ENCODE data around the gene NYAP2.

Gene NYAP2

GRCh38 chr2:225399504-225399903, at the start of gene NYAP2:
Gene NYAP2 (plus strand): TSS chr2:225399710. CDS start chr2:225408881, 9,171 bp downstream.
- no peak for DNase-seq

GRCh38 chr2:225353579-225354085, 45.9 kb upstream of the NYAP2 start:
- no peak for DNase-seq

- DNase-seq, result peak; percentile 0
These were observed 45.2 kb upstream of the NYAP2 start for GRCh38 chr2:225354281-225354774.

- DNase-seq, result no peak
These were observed 43.7 kb upstream of the NYAP2 start for GRCh38 chr2:225355788-225356187.

- DNase-seq, result no peak
These were observed 32.8 kb upstream of the NYAP2 start for GRCh38 chr2:225366731-225367130.

GRCh38 chr2:225367482-225367881, 32.0 kb upstream of the NYAP2 start:
- no peak for DNase-seq

GRCh38 chr2:225378984-225379383, 20.5 kb upstream of the NYAP2 start:
- DNase-seq, result no peak

- no peak for DNase-seq
These were observed 19.7 kb upstream of the NYAP2 start for GRCh38 chr2:225379856-225380255.

GRCh38 chr2:225381609-225382008, 17.9 kb upstream of the NYAP2 start:
- no peak for DNase-seq

GRCh38 chr2:225398372-225398771, 1.1 kb upstream of the NYAP2 start:
- no peak for DNase-seq

GRCh38 chr2:225400060-225400511, 576 bp downstream of the NYAP2 start:
- peak; percentile 6 for DNase-seq

- DNase-seq, result no peak
These were observed 1.3 kb downstream of the NYAP2 start for GRCh38 chr2:225400546-225401400.

GRCh38 chr2:225402210-225402776, 2.8 kb downstream of the NYAP2 start:
- no peak for DNase-seq

GRCh38 chr2:225411452-225411851, 11.9 kb downstream of the NYAP2 start:
- no peak for DNase-seq

GRCh38 chr2:225413786-225414185, 14.3 kb downstream of the NYAP2 start:
- DNase-seq, result no peak

GRCh38 chr2:225414902-225415301, 15.4 kb downstream of the NYAP2 start:
- DNase-seq, result no peak

GRCh38 chr2:225415341-225415740, 15.8 kb downstream of the NYAP2 start:
- DNase-seq, result no peak

- DNase-seq, result no peak
These were observed 16.3 kb downstream of the NYAP2 start for GRCh38 chr2:225415792-225416191.

GRCh38 chr2:225416616-225417367, 17.3 kb downstream of the NYAP2 start:
- DNase-seq, result no peak

- DNase-seq, result no peak
These were observed 19.5 kb downstream of the NYAP2 start for GRCh38 chr2:225419033-225419432.

GRCh38 chr2:225422145-225422544, 22.6 kb downstream of the NYAP2 start:
- DNase-seq, result no peak

- no peak for DNase-seq
These were observed 25.8 kb downstream of the NYAP2 start for GRCh38 chr2:225425284-225425683.

- no peak for DNase-seq
These were observed 28.9 kb downstream of the NYAP2 start for GRCh38 chr2:225428360-225428759.

All from suppressor macrophage treated with lipopolysaccharide for 4 hours (primary cell).